A549 treated with Mapracorat at 1 μM for 4 hours (cell line): Measurements from ENCODE around the gene ADAM29. TPM values are rescaled to one million over a fixed set of nuclear protein-coding genes. Genes with fewer than 3 reads are reported as not detected.

Experiments
- total RNA-seq: library from RNA; stranded (reverse); fragments of 200-300 nt; extraction: Qiagen RNA extraction; gene quantifications from 5 replicates; pipeline ENCODE4 v1.2.3, GENCODE V29; 2022

ADAM29 gene
- total RNA-seq, result not detected in 5 replicates

DNA sequence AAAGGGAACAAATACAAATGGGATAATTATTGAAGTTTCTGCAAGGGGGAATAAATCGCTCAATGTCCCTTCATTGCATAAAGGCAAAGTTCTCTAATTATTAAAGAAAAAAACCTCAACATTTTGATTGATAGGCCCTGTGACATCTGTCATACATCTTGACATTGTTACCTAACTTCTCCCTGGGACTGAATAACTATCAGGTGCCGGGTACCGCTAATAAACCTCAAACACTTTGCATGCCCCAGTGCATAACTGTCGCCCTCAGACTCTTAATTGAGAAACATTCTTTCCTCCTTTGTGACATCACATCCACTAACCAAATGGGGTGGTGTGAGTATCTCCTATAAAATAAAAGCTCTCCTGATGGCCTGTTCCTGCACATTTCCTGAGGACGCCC lies at the start of gene ADAM29:
Gene ADAM29 (plus strand): TSS at position 301 of the 400 bp plus-strand sequence. CDS start 57,168 bp downstream, outside the sequence.

Other genes starting within 250 kb of the ADAM29 start
- gene GLRA3, start 89.1 kb upstream of the ADAM29 start, total RNA-seq, result not detected in 5 replicates